ENCODE measurements around the gene KSR1.

The KSR1 gene

DNA sequence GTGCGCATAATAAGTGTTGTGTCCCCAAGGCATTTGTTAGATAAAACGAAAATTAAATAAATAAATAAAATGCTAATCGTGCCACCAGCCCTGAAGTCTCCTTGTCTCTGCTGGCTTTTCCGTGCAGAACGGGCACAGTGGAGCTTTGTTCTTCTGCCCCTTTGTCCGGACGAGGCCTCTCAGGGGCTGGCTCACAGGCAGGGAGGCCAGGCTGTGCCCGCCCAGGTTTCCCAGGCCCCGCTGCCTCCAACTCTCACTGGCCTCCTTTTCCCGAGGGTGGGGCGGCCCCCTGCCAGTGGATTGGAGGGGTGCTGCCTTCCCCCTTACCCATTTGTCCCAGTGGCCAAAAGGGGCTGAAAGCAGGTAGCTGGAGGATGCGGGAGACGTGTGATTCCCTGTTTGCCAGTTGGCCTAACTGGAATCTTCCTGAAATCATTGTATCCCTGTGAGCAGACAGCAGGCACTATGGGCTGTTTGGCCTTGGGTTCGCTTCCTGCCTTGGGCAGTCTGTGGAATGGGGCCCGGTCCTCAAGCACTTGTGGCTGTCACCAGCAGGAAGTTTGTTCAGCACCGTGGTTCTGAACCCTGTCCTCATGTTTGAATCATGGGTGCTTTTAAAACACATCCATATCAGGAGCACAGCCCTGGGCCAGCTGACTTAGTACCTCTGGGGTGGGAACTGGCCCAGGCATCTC, 64.4 kb downstream of the KSR1 start:
- in situ Hi-C loops (cut with HindIII; ENCODE audit: low pct_ligation_motif_present, low pct_unique_long_range_greater_than_20kb, low sequenced_read_pairs) = no loop called here
- DNase-seq = no peak

GRCh38 chr17:27521281-27522027, 65.2 kb downstream of the KSR1 start:
- in situ Hi-C loops (cut with HindIII; ENCODE audit: low pct_ligation_motif_present, low pct_unique_long_range_greater_than_20kb, low sequenced_read_pairs) = no loop called here
- DNase-seq = no peak

DNA sequence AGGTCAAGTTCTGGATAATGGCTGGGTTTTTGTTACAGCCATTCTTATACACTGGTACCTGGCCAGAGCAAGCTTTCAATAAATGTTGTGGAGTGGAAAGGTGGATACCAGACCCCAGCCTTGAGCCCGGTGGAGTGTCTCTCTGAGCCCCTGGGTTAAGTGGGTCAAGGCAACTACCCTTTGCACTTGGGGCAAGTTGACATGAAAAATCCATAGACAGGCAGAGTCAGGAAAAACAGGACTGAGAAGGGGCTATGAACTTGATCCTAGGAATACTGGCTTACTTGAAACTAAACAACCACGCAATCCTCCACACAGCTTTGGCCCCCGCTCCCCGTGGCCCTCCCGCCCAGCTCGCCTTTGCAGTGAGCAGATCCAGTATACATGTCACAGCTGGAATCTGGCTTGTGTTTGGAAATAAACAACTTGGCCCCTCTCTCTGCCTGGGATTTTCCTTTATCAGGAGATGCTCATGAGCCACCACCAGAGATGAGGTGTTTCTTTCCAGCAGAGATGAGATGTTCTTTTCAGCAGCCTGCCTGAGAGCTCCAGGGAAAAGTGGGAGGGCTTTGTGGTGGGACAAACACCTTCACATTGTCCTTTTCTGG, 65.9 kb downstream of the KSR1 start:
- DNase-seq = no peak
- in situ Hi-C loops (cut with HindIII; ENCODE audit: low pct_ligation_motif_present, low pct_unique_long_range_greater_than_20kb, low sequenced_read_pairs) = no loop called here

GRCh38 chr17:27523712-27524111, 67.5 kb downstream of the KSR1 start:
- no peak for DNase-seq

GRCh38 chr17:27524594-27524993, 68.3 kb downstream of the KSR1 start:
- in situ Hi-C loops (cut with HindIII; ENCODE audit: low pct_ligation_motif_present, low pct_unique_long_range_greater_than_20kb, low sequenced_read_pairs) = no loop called here
- DNase-seq = no peak

More at GRCh38 chr17:27523712-27524111, 67.5 kb downstream of the KSR1 start:
- in situ Hi-C loops (cut with HindIII; ENCODE audit: low pct_ligation_motif_present, low pct_unique_long_range_greater_than_20kb, low sequenced_read_pairs) = no loop called here

DNA sequence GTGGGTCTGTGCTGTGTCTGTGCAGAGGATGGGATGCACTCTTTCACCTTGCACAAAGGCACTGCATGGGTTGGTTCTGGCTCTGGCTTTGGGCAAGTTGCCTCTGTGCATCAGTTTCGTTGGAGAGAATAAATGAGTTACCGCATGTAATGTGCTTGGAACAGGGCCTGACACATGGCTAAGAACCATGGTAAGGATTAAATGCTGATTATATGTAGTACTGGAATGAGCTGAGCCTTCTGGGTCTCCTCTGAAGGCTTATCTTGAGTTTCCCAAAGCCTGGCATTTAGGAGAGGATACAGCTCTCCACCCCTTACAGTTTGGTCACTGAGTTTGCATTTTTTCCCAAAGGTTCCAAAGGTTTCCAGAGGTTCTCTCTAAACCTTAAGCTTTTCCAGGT, 69.1 kb downstream of the KSR1 start:
- DNase-seq = no peak
- in situ Hi-C loops (cut with HindIII; ENCODE audit: low pct_ligation_motif_present, low pct_unique_long_range_greater_than_20kb, low sequenced_read_pairs) = no loop called here

- no peak for DNase-seq
- in situ Hi-C loops (cut with HindIII; ENCODE audit: low pct_ligation_motif_present, low pct_unique_long_range_greater_than_20kb, low sequenced_read_pairs) = no loop called here
These were observed 69.8 kb downstream of the KSR1 start for GRCh38 chr17:27525836-27526603.

- in situ Hi-C loops (cut with HindIII; ENCODE audit: low pct_ligation_motif_present, low pct_unique_long_range_greater_than_20kb, low sequenced_read_pairs) = no loop called here
- DNase-seq = peak; percentile 39
These were observed 70.4 kb downstream of the KSR1 start for GRCh38 chr17:27526604-27527002.

DNA sequence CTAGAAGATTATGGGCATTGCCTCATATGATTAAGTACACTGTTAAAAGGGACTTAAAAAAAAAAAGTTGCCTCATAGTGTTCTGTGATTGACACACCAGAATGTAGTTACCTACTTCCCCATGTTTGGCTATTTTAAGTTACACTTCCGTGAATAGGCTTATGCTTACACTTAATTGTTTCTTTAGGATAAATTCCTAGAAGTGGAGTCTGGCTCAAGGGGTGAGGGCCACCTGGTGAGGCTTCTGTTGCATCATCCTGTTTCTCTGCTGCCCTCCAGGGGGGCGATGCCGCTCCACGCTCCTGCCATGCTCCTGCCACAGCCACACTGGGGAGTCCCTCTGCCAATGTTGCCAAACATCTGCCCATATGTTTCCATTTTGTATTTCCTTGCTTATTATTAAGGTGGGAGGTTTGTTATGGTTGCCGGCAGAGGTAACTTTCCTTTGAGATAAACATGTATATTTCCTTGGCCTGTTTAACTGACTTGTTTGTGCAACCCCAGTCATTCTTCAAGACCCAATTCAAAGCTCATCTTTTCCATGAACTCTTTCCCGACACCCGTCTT, 73.1 kb downstream of the KSR1 start:
- in situ Hi-C loops (cut with HindIII; ENCODE audit: low pct_ligation_motif_present, low pct_unique_long_range_greater_than_20kb, low sequenced_read_pairs) = no loop called here
- DNase-seq = peak; percentile 16

DNA sequence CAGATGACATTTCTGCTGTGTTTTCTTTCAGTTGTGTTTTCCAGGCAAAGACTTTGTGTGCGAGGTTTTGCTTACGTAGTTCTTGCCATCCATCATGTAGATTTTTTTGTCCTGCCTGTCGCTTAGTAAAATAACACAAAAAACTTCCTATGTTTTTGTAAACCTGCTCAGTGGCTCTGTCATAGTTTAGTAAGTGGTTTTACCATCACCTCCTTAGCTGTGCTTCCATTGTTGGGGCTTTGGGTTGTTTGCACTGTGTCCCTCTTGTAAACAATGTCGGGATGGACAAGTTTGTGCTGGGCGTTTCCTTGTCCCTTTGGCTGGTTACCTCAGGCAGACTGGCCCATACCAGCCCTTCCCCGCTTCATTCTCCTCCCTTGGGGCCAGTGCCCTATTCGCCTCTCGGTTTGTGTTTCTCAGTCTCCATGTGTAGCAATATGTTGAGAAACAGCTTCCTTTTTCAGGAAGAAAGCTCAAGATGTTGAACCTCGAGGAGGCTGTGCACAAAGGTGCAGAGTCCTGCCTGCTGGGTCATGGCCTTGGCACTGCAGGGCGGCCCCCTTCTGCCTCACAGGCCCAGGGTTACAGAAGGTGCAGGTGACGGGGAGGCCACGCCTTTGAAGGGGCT, 74.6 kb downstream of the KSR1 start:
- no peak for DNase-seq
- in situ Hi-C loops (cut with HindIII; ENCODE audit: low pct_ligation_motif_present, low pct_unique_long_range_greater_than_20kb, low sequenced_read_pairs) = no loop called here

DNA sequence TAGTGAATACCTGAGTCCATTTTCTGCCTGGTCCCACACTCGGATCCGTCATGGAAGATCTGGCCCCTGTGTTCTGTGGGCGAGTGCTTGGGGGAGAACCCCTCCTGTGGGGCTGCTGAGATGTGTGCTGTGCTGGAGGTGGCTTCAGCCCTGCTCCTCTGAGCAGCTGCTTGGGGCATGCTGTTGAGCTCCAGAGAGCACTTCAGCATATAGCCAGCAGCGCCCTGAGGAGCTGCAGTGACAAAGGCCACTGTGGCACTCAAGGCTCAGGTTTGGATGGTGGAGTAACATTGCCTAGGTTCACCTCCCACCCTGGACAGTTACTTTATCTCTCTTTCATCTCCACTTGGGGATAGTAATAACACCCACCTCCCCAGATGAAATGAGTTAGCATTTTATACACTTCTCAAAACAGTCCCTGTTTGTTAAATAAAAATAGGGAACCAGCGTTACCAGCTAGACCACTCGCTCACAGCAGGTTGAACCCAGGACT, 75.3 kb downstream of the KSR1 start:
- DNase-seq = no peak
- in situ Hi-C loops (cut with HindIII; ENCODE audit: low pct_ligation_motif_present, low pct_unique_long_range_greater_than_20kb, low sequenced_read_pairs) = no loop called here

DNA sequence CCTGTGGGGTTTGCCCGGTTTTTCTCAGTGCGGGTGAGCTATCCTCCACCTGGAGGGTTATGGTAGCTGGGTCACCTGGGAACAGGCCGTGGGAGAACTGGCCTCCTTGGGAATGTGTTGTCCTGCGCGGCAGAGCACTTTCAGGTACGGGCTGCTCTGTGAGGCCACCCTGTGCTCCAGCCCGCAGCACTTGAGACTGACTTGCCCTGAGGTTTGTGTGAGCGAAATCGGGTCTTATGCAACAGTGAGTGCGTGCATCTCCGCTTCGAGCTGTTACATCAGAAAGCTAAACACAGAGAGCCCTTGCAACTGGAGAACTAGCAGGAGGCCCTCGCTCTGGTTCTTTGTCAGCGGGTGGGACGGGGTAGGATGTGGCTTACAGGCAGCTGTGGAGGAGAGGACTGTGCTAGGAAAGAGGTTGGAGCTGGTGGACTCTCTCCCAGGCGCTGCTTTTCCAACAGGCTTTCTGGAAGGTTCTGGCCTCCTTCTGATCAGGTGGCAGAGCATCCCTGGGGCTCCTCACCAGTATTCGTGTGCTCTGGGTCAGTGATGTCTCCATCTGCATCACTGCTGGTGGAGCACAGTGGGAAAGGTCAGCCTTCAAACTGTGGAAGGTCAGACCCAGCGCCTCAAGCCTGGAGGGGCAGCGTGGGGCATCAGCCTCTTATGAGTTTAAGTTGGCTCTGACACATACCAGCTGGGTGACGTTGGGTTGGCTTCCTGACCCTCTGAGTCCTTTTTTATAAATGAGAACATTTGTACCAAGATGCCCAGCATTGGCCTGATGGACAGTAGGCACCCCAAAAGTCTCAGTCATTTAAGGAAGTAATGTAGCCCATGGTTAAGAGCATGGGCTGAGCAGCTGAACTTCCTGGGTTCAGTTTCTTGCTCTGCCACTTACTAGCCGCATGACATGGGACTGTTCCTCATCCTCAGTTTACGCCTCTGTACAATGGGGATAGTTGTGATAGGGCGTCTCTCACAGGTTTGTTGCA, 76.3 kb downstream of the KSR1 start:
- in situ Hi-C loops (cut with HindIII; ENCODE audit: low pct_ligation_motif_present, low pct_unique_long_range_greater_than_20kb, low sequenced_read_pairs) = no loop called here
- no peak for DNase-seq

- in situ Hi-C loops (cut with HindIII; ENCODE audit: low pct_ligation_motif_present, low pct_unique_long_range_greater_than_20kb, low sequenced_read_pairs) = no loop called here
- DNase-seq = peak; percentile 34
These were observed 77.9 kb downstream of the KSR1 start for GRCh38 chr17:27533874-27534815.

DNA sequence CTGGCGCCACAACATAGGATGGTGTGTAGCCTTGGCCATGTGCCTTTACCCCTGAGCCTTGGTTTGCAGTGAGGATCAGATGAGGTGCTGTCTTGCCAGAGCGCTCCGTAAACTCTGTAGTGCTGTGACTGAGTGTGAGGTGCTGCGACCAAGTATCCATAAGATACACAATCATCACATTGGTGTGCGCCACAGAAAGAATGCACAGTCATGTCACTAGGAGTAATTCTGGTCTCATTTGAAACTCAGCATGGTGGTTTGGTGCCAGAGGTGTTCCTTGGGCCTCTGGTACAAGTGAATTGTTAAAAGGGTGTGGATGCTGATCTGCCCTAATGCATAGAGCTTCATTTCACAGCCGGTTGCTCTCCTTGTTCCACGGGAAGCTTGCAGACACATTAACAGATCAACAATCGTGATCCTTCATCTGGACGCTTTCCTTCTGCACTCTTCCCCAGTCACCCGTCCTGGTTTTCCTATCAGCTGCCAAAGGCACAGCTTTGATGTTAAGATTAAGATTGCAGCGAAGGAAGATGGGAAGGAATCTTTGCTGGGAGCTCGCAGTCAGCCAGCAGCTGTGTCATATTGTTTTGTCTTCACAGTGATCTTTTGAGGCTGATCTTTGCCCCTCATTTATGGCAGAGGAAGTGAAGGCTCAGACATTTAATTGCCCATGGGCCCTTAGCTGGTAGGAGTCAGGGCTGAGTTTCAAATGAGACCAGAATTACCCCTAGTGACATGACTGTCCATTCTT, 79.1 kb downstream of the KSR1 start:
- in situ Hi-C loops (cut with HindIII; ENCODE audit: low pct_ligation_motif_present, low pct_unique_long_range_greater_than_20kb, low sequenced_read_pairs) = no loop called here
- DNase-seq = no peak

DNA sequence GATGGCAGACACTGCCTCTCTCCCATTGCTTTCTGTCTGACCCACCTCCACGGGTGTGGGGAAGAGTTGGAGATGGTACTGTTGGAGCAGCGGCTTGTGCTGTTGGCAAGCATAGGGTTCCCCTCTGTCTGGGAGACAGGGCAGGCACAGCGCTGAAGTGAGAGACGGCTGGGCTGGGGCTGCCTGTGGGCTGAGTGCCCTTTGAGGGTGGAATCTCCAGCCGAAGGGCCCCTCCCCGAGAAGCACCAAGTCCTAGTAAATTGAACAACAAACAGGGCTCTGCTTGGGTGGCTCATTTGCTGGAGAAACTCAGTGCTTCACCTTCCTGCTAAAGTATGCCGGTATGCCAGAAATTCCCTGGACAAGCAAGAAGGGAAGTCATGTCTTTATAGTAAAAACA, 79.7 kb downstream of the KSR1 start:
- DNase-seq = no peak
- in situ Hi-C loops (cut with HindIII; ENCODE audit: low pct_ligation_motif_present, low pct_unique_long_range_greater_than_20kb, low sequenced_read_pairs) = no loop called here

Data from ACHN (cell line).